IPS DF 4.7 (cell line): ENCODE measurements around the gene PROSER3.

ENCODE experiments used
- DNase-seq: peaks from one replicate; pipeline ENCODE4 v3.0.0-alpha.2; 2013; ENCODE audit warnings: low spot score; ENCODE audit errors: extremely low read depth

Gene PROSER3

GRCh38 chr19:35738021-35738886 is 19.7 kb upstream of the PROSER3 start:
- no peak for DNase-seq

GRCh38 chr19:35738887-35739229 is 19.1 kb upstream of the PROSER3 start:
- no peak for DNase-seq

GRCh38 chr19:35739275-35740107 is 18.5 kb upstream of the PROSER3 start:
- no peak for DNase-seq

DNA sequence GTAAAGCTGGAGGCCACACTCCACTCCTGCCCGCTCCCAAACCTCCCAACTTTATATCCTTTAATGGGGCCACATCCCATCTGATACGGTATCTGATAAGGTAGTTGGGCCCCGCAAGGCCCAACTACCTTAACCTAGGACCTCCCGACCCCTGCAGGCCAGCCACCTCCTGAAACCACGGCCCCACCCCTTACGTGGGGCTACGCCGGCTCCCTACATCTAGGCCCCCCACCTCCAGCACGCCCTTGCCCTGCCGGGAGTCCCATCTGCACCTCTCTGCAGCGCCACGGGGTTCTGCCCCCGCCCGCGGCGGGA is 17.9 kb upstream of the PROSER3 start:
- no peak for DNase-seq

- DNase-seq, result no peak
These were observed 17.4 kb upstream of the PROSER3 start for GRCh38 chr19:35740423-35741202.

DNA sequence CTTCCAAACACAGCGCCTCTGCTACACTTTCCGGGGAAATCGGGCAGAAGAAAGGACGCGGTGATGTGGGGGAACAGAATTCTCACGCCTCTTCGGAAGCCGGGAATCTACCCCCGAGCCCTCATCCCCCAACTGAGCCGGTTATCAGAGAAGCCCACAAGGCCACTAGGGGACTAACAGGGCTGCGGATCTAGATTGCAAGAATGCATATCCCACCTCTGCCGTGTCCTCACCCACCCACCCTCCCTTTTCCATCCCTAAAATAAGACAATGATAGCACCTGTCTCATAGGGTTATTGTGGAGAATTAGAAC is 16.8 kb upstream of the PROSER3 start:
- DNase-seq, result no peak

- no peak for DNase-seq
These were observed 15.8 kb upstream of the PROSER3 start, which contains the start of gene IGFLR1 for GRCh38 chr19:35742121-35742724. Gene IGFLR1 (minus strand): TSS chr19:35742452. CDS start chr19:35741180, 1,272 bp downstream.

- DNase-seq, result no peak
These were observed 14.1 kb upstream of the PROSER3 start for GRCh38 chr19:35743640-35744429.

DNA sequence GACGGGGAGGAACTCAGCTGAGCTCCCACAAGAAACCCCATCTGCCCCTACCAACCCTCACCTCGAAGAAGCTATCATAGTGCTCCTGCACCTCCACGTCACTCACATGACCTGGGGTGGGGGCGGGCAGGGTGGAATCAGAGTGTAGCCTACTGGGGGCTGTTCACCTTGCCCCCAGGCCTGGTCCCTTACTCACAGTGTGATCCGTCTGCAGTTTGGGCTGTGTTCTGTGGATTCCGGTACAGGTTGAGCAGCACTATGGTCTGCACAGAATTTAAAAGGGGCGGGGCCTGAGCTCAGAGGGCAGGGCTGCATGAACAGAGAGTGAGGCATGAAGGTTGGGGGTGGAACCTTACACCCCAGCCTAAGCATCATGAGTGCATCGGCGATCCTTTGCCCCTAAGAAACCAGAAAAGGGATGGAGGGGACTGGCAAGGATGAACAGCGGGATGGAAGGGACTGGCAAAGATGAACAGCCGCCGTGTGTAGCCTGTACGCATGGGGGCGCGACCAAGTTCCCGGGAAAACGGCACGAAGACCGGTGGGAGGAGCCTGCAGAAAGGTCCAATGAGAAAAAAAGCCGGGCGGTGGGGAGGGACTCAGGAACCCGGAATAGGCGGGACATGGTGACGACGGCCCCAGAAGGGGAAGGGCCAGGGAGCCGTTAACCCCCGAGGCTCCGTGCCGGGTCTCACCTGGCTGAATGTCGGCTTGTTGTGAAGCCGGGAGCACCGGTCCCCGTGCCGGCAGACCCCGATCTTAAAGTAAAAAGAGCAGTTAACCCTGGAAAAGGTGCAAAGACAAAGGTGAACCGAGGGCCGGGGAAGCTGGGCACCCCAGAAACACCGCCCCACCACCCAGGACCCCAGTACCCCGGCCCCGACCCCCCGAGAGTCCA is 13.3 kb upstream of the PROSER3 start:
- DNase-seq, result no peak

GRCh38 chr19:35745328-35746086 is 12.5 kb upstream of the PROSER3 start, which contains the start of the genes PSENEN and U2AF1L4:
Gene PSENEN (plus strand): TSS chr19:35745651. CDS start chr19:35745931, 280 bp downstream.
Gene U2AF1L4 (minus strand): TSS chr19:35745418. CDS start chr19:35745391, 27 bp downstream.
- peak; percentile 97 for DNase-seq

DNA sequence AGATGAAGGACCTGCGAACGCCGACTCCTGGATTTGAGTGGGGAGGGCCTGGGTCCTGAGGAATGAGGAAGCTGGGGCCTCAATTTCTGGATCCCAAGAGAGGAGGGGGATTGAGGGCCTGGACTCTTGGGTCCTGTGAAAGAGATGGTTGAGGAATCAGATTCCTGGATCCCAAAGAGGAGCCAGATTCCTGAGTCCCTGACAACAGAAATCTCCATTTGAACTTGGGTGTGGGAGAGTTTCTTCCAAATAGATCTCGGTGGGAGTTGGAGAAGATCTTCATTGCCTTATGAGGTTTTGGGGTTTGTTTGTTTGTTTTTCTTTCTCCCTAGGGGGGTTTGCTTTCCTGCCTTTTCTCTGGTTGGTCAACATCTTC is 11.9 kb upstream of the PROSER3 start:
- no peak for DNase-seq

DNA sequence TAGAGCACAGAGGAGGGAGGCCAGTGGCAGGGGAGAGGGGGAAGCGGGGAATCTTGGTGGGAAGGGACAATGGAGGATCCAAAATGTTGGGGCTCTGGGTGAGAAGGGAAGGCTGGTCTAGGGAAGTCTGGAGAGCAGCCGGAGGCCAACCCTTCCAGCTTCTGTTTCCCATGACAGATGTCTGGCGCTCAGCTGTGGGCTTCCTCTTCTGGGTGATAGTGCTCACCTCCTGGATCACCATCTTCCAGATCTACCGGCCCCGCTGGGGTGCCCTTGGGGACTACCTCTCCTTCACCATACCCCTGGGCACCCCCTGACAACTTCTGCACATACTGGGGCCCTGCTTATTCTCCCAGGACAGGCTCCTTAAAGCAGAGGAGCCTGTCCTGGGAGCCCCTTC is 11.4 kb upstream of the PROSER3 start:
- no peak for DNase-seq

GRCh38 chr19:35748106-35749020 is 9.6 kb upstream of the PROSER3 start, which contains the start of gene LIN37:
Gene LIN37 (plus strand): TSS chr19:35748576. CDS start chr19:35748725, 149 bp downstream.
- peak; percentile 99 for DNase-seq

DNA sequence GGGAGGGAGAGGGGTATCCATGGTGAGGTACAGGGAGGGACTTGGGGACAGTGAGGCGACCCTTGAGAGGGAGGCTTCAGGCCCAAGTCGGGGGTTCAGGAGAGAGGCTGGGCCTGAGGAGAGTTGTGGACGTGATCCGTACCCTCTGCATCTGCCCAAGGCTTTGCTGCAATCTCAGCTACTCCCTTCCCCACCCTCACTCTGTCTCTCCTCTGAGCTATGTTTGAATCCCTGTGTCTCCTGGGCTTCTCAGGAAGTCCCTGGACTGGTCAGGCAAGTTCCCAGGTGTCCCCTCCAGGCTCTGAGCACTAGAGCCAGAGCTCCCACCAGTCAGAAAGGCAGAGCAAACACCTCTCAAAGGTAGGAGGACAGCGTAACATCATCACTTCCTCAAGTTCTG is 7.8 kb upstream of the PROSER3 start:
- no peak for DNase-seq

DNA sequence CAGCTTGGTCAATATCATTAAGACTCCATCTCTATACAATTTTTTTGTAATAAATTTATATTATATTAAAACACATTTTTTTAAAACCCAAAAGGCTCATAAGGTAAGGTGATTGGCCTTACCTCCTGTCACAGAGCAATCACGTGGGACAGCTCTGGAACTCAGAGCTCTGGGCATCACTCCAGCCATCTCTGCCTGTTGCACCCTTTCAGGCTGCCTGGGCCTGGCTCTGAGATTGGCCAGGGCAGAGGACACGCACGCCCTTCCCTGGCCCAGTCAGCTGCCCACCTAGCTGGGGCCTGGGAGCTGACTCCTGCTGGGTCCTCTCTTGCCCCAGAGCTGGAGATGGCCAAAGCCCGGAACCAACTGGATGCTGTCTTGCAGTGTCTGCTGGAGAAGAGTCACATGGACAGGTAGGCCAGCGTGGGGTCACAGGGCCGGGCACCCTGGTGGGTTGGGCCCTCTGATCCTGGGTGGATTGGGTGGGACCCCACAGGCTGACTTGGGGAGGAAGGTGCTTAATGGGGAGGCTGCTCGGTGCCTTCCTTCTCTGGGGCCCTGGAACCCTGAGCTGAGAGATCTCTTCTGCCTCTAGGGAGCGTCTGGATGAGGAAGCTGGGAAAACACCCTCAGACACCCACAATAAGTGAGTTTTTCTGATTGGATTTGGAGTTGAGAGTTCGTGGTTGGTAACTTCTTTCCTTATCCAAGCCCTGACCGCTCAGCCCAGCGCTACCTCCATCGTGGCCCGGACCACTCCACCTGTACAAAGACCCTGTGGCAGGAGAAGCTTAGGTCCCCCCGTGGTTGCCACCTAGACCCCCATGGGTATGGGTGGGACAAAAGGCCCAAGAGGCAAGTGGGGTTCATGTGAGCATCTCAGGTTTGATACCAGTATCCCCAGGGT is 5.9 kb upstream of the PROSER3 start:
- no peak for DNase-seq

DNA sequence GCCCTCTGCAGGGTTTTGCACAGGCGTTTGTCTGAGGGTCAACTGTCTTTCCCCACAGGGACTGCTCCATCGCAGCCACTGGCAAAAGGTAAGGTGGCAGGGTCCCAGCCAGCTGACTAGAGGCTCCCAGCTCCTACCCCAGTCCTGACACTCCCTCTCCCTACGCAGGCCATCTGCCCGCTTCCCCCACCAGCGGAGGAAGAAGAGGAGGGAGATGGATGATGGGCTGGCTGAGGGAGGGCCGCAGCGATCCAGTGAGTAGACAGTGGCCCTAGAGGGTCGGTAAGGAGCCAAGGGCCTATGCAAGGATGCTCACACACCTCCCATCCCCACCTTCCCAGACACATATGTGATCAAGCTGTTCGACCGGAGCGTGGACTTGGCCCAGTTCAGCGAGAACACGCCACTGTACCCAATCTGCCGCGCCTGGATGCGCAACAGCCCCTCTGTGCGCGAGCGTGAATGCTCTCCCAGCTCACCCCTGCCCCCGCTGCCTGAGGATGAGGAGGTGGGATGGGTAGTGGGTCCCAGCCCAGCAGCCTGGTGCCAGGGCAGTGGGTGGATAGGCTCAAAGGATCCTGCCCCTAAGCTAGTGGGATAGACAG is 5.1 kb upstream of the PROSER3 start:
- DNase-seq, result no peak
